G401 (cell line): ENCODE data around the gene PPP1R14C. TPM values are rescaled to one million over a fixed set of nuclear protein-coding genes. Genes with fewer than 3 reads are reported as not detected.
"Not testable (repeated sequence)": the region's sequence is repeated elsewhere in the genome, so short reads cannot be mapped to it uniquely, and the experiment has no call there.

Experiments
- DNase-seq: peaks from one replicate; pipeline ENCODE4 v3.0.0-alpha.2; 2015; ENCODE audit warnings: low spot score
- in situ Hi-C: cut with HindIII; loops from 2 replicates; pipeline ENCODE4 v1.10.0; 2016; ENCODE audit warnings: low sequenced_read_pairs, mixed read lengths
- total RNA-seq: library from RNA; depleted of rRNA; stranded (reverse); fragments of >200 nt; shearing (Covaris generic); gene quantifications from 2 replicates; pipeline ENCODE4 v1.2.3, GENCODE V29; 2014

Gene PPP1R14C
- total RNA-seq, 1 experiment from 2014 or later, result not detected

DNA sequence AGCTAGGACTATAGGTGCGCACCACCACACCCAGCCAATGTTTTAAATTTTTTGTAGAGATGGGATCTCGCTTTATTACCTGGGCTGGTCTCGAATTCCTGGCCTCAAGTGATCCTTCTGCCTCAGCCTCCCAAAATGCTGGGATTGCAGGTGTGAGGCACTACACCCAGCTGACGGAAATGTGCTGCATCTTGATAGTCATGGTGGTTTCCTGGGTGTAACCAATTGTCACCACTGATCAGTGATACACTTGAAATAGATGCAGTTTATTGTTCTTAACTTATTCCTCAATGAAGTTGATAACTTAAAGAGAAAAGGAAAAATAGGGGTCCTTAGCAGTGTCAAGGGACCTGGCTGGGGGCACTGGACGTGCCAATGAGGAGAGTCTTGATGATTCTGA, 92.4 kb downstream of the PPP1R14C start:
- in situ Hi-C loops, result no loop called here
- DNase-seq, result no peak

DNA sequence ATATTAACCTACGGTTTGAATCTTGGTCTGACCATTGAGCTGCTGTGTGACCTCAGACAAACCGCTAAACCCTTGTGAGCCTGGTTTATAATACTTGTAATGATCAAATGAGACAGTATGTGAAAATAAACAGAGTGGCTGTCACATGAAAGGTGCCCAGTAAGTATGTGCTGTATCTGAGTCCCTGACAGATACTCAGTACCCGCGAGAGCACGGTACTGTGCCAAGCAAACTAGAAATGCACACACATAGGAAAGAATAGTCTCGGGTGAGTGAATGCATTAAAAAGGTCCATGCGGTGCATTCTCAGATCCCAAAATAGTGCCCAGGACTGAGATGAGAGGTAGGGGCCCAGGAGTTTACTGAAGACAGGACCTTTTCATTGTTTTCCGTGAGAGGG, 93.3 kb downstream of the PPP1R14C start:
- no peak for DNase-seq
- in situ Hi-C loops, result no loop called here

DNA sequence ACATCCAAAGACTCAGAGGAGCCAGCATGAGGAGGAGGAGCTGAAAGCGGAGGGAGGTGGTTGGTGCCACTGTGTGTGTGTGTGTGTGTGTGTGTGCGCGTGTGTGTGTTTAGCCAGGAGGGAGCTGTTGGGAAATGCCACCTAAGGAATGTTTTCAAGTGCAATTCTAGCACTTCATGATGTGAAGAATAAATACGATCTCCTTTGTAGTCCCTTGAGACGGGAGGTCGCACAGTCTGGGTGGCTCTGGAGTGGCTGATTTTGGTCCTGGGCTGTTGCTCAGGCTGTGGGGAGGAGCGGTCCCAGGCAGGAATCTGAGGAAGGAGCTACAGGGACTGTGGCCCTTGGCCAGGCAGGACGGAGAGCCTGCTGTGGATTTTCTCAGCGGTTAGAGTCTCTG, 93.7 kb downstream of the PPP1R14C start:
- in situ Hi-C loops, result no loop called here
- DNase-seq, result no peak

DNA sequence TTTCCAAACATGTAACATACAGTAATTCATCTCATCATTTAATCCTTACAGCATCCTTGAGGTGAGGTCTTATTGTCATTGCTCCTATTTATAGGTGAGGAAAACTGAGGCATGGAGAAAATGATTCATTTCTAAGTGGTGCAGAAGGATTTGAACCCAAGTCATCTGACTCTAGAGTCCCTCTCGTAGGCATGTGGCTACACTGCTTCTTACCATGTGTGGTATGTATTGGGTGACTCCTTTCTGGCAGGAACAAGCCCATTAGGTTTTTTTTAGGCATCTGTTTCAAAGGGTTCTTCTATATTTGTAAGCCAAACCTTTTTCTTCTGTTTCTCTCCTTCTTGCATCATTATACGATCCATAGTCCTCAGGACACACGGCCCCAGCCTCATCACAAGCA, 94.8 kb downstream of the PPP1R14C start:
- DNase-seq, result no peak
- in situ Hi-C loops, result no loop called here

DNA sequence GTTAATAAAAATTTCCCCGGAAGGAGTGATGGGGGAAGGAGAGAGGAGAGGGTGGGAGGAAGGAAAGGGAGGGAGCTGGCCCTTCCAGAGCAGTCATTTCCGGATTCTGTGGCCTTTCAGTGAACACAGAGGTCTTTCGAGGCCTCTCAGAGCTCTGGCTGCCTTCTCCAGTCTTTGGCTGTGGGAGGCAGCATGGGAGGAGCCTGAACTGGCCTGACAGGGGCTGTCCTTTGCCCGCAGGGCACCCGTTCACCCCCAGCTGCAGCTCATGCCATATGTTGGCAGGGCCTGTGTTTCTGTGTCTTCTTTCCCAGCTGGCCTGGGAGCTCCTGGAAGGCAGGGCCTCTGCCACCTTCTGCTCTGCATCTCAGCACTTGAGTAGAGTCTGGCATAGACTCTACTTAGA, 95.5 kb downstream of the PPP1R14C start:
- in situ Hi-C loops, result no loop called here
- peak; percentile 49 for DNase-seq

DNA sequence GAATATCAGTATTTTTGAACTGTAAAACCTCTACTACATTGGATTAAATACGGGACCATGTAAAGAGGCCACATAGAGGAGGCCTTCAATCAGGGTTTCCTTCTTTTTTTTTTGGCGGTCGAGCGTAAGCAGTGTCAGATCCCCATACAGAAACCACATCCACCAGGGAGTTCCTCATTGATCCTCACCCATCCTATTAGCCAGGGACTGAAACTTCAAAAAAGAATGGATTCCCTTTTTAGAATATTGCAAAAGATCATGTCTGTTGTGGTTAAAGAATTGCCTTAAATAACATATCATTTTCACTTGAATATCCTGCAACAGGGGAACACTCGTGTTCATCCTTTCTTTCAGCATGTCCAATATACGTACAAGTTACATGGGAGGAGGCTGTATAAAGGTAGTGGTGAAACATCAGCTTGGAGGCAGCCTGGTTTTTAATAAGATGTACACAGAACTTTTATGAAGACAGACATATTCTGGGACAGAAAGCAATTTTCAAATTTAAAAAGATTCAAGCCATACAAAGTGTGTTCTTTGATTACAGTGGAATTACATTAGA, 96.1 kb downstream of the PPP1R14C start:
- no peak for DNase-seq
- in situ Hi-C loops, result no loop called here

DNA sequence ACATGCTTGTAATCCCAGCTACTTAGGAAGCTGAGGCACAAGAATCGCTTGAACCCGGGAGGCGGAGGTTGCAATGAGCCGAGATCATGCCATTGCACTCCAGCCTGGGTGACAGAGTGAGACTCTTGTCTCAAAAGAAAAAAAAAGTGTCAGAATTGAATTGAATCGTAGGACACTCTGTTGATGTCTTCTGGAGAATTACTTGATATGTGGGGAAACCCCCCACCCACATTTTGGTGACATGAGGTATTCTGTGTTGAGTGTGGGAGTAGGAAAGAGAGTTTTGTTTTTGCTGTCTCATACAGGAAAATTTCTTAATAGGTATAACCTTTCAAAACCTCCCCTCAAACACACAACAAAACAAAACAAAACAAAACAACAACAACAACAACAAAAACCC, 98.9 kb downstream of the PPP1R14C start:
- DNase-seq, in situ Hi-C loops: not testable (repeated sequence)

DNA sequence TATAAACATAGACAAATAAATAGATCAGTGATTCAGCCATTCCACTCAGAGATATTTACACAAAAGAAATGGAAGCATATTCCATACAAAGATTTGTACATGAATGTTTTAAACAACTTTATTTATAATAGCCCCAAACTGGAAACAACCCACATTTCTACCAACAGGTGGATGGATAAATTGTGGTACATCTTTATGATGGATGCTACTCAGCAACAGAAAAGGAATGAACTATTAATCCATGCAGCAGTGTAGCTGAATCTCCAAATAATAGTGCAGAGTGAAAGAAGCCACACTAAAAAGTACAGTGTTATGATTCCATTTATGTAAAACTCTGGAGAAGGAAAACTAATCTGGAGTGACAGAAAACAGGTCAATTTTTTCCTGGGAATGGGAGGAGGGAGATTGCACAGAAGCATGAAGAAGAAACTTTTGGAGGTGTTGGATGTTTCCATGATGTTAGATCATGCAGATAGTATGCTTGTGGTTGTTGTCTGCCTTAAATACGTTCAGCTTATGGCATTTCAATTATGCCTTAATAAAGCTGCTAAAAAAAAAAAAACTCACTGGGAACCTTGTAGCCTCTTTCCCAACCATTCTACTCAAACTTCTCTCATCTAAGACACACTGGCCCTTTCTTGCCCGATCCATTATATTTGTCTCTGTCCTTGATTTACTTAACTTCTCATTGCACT, 100.9 kb downstream of the PPP1R14C start:
- no peak for DNase-seq
- in situ Hi-C loops, result no loop called here

DNA sequence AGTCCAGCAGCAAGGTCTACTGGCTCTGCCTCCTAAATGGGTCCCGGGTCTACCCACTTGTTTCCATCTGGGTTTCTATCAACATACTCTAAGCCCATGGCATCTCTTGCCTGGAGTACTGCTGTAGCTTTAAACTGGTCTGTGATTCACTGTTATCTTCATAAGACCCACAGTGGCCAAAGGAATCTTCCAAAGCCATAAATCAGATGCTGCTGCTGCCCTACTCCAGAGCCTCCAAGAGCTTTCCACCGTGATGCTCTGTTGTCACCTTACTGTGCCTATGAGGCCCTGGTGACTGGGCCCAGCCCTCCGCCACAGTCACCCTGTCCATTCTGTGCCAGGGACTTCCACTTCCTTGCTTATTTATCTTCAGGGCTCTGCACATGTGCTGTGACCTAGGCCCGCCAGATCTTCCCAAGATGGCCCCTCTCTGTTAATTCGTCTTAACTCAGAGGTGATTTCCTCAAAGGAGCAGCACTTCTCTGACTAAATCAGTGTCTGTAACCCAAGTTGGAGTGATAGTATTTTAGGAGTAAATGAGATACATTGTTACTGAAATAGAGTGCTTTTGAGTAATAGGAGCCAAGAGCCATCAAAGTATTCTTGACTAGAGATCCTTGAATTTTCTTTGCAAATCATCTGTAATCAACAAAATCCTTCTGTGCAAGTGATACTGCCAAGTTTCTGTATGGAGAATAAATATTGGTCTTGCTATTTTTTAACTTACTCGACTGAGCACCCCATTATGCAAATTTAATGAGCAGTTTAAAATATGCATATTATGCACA, 102.5 kb downstream of the PPP1R14C start:
- in situ Hi-C loops, result no loop called here
- DNase-seq, result no peak

DNA sequence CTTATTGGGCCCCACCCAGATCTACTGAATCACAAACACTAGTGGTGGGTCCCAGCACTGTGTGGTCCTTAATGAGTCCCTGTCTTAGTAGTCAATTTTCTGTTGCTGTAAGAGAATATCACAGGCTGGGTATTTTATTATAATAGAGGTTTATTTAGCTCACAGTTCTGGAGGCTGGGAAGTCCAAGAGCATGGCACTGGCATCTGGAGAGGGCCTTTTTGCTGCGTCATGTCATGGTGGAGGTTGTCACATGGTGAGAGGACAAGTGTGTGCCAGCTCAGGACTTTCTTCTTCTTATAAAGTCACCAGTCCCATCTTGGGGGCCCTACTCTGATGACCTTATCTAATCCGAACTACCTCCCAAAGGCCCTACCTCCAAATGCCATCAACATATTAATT, 105.0 kb downstream of the PPP1R14C start:
- DNase-seq, result no peak
- in situ Hi-C loops, result no loop called here

DNA sequence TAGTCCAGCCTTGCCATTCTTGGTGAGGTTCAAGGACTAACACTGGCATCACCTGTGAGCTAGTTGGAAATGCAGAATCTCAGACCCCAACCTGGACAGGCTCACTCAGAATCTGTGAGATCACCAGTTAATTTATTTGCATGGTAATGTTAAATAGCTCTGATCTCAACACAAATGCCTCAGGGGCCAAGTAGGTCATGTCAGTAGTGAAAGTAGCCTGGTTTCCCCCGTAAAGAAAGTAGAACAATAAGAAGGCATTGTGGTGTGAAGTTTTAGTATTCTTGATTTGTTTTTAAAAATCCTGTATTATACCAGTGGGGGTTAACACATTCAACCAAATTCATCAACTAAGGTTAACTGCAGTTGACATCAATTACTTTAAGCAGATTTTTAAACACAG, 105.5 kb downstream of the PPP1R14C start:
- in situ Hi-C loops, result no loop called here

DNA sequence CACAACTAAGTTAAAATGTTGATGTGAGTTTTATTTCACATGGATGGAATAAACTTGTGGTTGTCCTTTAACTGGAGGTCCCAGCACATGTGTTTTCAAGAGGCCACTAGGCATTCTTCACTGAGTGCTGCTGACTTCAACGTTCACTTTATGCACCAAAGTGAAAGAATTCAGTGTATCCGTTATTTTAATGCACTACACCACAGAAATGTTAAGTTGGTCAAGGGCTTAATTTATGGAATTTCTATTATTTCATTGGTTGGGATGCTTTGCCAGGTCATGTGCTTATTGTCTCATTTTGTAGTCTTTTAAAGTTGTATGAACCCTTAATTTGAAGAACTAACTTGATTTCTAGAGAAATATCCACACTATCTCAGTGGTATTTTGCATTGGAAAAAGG, 106.4 kb downstream of the PPP1R14C start:
- in situ Hi-C loops, result no loop called here

More for the DNA sequence above, 105.5 kb downstream of the PPP1R14C start:
- no peak for DNase-seq

DNA sequence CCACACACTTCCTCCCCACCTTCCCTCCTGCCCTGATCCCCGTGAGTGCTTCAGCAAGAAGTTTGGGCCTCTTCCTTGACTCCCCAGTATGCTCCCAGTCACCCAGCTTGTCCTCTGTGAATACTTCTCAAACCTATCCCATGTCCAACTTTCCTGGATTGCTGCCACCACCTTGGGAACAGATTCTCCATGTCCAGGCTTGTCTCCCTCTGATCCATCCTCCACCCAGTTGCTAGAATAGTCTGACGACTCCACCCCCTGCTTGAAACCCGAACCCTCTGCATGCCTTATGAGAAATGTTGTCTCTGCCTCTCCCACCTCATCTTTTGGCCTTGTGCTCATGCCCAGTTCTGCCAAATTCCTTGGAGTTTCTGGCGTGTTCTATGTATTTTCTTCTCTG, 108.0 kb downstream of the PPP1R14C start:
- DNase-seq, result no peak
- in situ Hi-C loops, result no loop called here

More for the DNA sequence above, 106.4 kb downstream of the PPP1R14C start:
- no peak for DNase-seq

DNA sequence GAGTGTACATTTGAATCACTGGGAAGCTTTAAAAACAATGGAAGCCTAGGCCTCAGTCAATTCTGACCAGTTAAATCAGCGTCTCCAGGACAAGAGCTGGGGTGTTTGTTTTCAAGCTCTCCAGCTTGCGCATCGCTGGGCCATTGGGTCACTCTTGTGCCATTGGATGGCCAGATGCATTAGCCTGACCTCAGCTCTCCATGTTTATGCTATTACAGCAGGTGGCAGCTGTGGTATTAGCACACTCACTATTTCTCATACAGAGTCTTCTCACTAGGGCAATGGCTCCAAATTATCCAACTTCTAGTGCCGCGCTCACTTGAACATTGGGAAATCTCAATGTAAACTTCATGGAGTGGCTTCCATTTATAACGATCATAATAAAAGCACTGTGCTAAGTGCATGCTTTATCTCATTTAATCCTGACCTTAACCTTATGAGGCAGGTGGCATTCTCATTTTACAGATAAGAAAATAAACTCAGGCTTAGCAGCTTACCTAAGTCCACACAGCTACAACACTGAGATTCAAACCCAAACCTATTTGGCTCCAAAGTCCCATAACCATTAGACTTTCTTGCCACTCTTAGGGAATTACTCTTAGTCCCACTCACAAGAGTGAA, 108.8 kb downstream of the PPP1R14C start:
- in situ Hi-C loops, result no loop called here
- DNase-seq, result no peak

DNA sequence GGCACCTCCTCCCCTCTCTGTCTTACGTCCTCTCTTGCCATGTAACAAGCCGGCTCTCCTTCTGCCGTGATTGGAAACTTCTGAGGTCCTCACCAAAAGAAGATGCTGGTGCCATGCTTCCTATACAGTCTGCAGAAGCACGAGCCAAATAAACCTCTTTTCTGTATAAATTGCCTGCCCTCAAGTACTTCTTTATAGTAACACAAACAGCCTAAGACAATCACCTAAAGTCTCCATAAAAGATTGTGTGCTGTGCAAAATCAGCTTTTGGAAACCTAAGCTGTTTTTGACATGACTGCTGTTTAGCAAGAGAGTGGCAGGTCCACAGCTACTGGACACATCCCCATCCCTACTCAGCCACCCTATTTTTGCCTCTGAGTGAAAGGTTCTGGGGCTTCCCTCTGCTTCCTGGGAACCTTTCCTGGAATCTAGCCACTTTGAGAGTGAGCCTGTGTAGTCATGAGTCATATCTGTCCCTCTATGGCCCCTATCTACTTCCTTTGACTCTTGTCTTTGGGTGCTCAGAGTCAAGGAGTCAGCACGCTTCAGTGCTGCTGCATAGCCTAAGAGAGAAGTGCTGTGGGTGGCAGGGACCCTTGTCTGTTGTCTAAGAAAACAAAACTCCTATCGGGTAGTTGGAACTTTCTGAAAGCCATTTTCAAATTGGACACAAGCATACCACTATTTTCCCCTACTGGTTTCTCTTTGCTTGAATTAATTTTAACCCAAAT, 110.0 kb downstream of the PPP1R14C start:
- in situ Hi-C loops, result no loop called here
- DNase-seq, result no peak

DNA sequence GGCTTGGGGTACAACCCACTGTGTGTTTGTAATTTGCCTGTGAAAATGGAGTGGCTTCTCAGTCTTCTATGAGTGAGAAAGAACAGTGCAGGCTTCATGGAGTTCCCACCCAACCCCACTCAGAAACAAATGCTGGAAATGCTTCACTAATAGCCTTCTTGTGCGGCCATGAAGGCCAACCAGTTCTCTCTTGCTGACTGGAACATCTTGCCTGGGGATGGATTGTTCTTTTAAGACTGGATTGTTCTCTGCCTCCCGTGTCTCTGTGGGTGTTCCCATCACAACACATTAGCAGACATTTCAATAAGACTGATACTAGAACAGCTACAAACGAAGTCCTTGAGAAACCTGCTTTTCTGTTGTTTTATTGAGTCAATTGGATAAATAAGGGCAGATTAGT, 110.6 kb downstream of the PPP1R14C start:
- in situ Hi-C loops, result no loop called here

DNA sequence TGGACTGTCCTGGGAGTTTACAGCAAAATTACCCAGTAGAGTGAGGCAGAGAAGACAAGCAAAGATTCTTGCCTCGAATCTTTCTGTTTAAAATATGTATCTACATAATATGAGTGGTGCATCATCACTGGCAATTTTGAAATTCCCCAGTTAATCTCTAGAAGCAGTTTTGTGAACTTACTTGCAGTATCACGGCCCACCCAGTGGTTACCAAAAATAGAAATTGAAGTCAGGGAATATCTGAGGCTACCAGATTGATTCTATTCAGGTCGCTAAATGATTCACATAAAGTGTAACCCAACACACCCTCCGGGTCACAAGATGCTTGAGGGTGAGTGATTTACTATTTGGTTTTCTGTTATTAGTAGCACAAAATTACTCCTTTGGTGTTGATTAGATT, 111.9 kb downstream of the PPP1R14C start:
- in situ Hi-C loops, result no loop called here

More for the DNA sequence above, 110.6 kb downstream of the PPP1R14C start:
- no peak for DNase-seq

DNA sequence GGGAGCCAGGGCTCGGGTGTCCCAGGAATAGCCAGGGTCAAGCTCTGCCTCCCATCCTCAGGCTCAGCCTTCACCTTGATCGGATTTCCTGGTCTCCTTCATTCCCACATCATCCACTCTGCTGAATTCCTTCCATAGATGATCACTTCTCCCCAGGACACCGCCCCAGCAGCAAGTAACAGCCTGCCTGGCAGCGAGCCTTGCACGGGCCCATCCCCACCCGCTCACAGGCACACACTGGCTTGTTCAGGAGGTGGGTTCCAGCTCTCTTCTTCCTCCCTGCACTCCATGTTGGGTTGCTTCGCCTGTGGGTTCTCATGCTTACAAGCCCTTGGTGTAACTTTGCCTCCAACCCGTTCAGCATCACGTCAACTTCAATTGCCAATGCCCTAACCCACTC, 113.0 kb downstream of the PPP1R14C start:
- in situ Hi-C loops, result no loop called here
- no peak for DNase-seq

More for the DNA sequence above, 111.9 kb downstream of the PPP1R14C start:
- DNase-seq, result no peak

DNA sequence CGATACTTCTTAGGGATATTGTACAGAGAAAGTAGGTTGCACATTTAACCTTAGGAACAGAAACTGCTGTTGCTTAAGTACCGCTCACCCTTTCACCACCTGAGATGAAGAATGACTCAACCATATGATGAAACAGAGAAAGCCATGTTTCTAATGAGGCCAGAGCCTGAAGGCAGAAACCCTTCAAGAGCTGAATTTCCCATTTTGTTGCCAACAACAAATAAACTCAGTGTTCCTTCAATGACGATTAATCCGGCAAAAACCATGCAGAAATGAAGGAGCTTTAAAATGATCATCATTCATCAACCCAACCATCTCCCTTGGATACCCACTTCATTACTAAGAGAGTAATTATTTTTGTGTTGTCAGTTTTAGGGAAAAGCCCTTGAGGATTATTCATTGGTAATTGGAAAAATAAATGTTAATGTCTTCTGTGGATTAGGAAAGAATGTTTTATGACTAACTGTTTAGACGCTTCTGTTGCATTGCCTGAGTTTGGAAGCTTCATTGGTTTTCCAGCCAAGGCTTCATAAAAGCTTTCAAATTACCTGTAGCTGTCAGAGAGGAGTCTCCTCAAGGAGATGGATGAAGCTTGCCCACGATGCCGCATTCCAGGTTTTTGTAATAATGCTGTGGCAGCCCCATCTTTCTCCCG, 113.9 kb downstream of the PPP1R14C start:
- in situ Hi-C loops, result no loop called here

More for the DNA sequence above, 113.9 kb downstream of the PPP1R14C start:
- no peak for DNase-seq
